Hypothalamus (tissue), 51 donors: ENCODE data around the gene OR8D2.

Experiments
- DNase-seq, 51 donors: peaks; one replicate each; lab custom pipeline; 2025; lab: John Stamatoyannopoulos, UW

The OR8D2 gene, protein sequence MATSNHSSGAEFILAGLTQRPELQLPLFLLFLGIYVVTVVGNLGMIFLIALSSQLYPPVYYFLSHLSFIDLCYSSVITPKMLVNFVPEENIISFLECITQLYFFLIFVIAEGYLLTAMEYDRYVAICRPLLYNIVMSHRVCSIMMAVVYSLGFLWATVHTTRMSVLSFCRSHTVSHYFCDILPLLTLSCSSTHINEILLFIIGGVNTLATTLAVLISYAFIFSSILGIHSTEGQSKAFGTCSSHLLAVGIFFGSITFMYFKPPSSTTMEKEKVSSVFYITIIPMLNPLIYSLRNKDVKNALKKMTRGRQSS

GRCh38 chr11:124320097-124320496 lies at the start of gene OR8D2:
Gene OR8D2, minus strand, starts transcription at chr11:124320197. Its CDS starts 0 bp downstream, at chr11:124320197.
- DNase-seq: no peak

DNA sequence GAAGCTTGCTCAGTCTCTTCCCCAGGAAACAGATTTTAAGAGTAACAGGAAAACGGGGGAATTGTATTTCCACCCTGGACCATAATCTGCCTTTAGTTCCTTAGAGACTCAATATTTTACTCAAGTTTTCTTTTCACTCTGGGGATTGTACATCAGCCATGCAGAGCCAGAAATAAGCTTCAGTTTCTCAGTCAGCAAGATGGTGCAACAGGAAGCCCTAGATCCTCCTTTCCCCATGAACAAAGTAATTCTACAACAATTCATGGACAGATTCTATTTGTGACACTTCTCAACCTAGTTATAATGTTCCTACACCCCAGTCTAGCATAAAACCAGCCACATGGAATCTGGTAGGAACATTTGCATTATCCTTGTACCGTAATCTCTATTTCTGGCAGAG lies 39.6 kb upstream of the OR8D2 start:
- no peak for DNase-seq

GRCh38 chr11:124346311-124346955 lies 26.4 kb upstream of the OR8D2 start:
- no peak for DNase-seq

DNA sequence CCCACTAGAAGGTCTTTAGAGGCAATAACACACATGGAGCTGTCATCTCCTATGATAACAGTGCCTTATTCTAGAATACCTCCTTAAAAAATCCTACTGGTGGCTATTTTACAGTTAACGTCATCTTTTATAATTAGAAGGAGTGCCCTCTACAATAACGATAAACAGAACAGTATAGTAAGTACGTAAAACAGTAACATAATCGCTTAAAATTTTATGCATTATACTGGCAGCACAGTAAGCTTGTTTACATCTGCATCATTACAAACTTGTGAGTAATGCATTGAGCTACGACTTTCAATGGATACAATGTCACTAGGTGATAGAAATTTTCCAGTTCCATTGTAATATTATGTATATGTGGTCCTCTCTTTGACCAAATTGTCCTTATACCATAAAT lies 24.3 kb upstream of the OR8D2 start:
- no peak for DNase-seq

- no peak for DNase-seq
These were observed 20.1 kb upstream of the OR8D2 start for GRCh38 chr11:124340142-124340447.

DNA sequence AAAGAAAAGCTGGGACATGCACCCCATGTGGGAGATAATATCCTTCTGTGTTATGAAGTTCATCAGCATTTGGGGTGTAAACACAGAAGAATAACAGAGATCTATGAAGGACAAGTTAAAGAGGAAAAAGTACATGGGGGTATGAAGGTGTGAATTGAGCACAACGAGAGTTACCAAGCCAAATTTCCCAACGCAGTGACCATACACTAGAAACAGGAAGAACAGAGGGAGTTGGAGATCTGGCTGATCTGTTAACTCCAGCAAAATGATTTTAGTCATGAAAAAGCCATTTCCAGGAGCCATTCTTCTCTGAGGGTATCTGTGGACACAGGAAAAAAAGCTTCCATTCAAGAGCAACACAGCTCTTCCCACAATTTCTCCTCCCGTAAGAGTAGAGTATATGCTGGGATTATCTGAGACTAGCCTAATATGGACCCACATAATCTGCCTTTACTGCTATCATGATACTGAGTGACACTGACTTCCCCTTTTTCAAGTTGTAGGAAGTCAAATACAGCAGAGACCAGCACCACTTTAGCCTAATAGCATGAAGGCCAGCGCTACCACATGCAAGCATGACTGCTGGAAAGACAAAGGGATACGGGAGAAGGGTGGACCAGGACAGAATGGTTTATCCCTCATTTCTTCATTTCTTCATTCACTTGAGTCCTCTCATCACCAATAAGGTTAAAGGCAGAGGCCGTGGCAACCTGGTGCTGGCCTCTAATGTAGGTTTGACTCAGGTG lies 19.6 kb upstream of the OR8D2 start:
- DNase-seq: no peak

- DNase-seq: no peak
These were observed 11.9 kb upstream of the OR8D2 start for GRCh38 chr11:124331873-124332272.

- no peak for DNase-seq
These were observed 9.9 kb upstream of the OR8D2 start for GRCh38 chr11:124329787-124330478.

- no peak for DNase-seq
These were observed 7.8 kb upstream of the OR8D2 start for GRCh38 chr11:124327775-124328174.

- DNase-seq: no peak
These were observed 2.4 kb upstream of the OR8D2 start for GRCh38 chr11:124322356-124322755.

DNA sequence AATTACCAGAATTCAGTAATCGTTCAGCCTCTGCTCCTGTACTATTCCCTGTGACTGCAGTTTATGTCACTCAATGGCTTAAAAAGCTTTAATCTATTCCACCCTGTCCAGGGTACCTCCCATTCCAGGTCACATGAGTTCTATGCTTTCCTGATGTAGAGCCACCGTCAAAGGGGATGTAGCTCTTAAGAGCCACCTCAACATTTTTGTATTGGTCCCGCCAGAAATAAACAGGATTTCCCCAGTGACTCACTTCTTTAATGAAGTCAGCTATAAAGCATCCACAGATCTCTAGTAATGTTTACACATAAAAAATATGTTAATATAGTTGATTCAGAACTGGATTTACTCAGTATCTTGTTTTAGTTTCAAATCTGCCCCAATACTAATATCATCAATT lies 4.9 kb downstream of the OR8D2 start:
- no peak for DNase-seq

- DNase-seq: no peak
These were observed 6.1 kb downstream of the OR8D2 start, which contains the start of gene OR8D1 for GRCh38 chr11:124313849-124314248. Gene OR8D1, minus strand, starts transcription at chr11:124313949. Its CDS starts 3,183 bp downstream, at chr11:124310766.

- no peak for DNase-seq
These were observed 6.9 kb downstream of the OR8D2 start for GRCh38 chr11:124313131-124313530.

- no peak for DNase-seq
These were observed 8.3 kb downstream of the OR8D2 start for GRCh38 chr11:124311670-124312069.

GRCh38 chr11:124311269-124311668 lies 8.7 kb downstream of the OR8D2 start:
- no peak for DNase-seq

DNA sequence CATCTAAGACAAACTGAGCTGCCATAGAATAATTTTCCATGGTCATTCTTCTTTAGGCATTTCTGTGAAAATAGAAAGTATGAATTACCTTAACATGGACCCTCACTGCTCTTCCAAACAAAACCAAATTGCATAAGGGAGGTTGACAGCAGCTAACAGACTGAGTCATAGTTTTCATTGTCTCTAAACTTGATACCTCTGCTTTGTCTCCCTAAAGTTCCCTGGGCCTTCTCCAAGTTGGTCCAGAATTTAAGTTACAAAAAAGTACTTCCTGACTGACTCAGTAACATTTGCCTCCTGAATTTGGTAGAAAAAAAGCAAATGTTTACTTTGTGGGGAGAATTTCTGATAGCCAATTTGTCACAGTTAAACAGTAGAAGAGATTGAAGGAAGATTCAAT lies 9.3 kb downstream of the OR8D2 start:
- DNase-seq: no peak

- DNase-seq: no peak
These were observed 12.9 kb downstream of the OR8D2 start for GRCh38 chr11:124307093-124307492.

DNA sequence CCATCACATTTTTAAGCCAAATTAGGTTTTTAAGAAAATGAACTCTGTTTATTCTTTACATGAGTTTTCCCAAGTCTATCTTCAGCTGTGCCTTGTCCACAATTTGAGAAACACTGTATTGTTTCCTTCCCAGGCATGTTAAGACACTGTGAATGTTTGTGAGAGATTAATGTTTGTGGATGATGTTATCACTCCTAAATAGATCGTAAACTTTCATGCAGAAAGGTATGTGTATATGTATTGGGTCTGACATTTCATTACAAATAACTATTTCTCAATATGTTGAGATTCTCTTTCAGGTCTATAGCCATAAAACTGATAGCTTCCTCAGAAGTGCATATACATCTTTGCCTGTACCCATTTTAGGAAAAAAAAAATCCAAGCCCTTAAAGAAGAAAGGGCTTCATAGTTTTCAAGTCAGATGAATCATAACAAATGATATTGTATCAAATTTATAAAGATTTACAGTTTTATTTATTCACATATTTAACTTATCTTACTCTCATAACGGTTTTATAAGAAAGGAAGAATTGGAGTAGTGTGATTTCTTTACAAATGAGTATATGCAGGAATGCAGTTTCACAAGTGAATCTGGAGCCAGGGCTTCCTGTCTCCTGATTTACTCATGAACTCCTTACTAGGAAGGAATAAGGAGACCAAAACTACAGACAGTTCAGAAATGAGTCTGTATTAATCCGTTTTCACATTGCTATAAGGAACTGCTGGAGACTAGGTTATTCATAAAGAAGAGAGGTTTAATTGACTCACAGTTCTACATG lies 17.5 kb downstream of the OR8D2 start:
- no peak for DNase-seq

- no peak for DNase-seq
These were observed 18.4 kb downstream of the OR8D2 start for GRCh38 chr11:124301548-124301947.

DNA sequence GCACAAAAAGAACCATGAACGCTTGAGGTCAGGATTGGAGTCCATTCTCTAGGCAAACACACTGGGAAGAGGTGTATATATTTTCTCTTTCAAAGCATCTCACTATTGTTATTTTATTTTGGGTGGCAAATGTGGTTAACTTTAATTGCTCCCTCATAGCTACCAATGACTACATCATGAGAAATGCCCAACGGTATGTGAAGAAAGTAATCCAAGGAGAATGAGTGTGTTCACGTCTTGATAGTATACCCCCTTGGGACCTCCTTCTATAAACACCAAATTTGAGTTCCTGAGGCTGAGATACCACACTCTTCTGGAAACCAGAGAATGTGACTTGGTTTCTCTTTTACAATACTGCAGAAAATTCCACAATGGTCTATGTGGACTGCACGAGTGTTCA lies 22.1 kb downstream of the OR8D2 start:
- no peak for DNase-seq
